Keratinocyte (primary cell): ENCODE data around the gene PGAP1. TPM values are rescaled to one million over a fixed set of nuclear protein-coding genes. Genes with fewer than 3 reads are reported as not detected.

Experiments used
- DNase-seq: peaks from one replicate; pipeline ENCODE4 v3.0.0-alpha.2; 2011; ENCODE audit warnings: low read depth, missing footprints, low spot score
- FAIRE-seq: peaks from 2 replicates; lab custom pipeline; 2011; peaks lifted over from hg19 to GRCh38; lab: Jason Lieb, UNC
- H2AFZ ChIP-seq: 2 replicates; pipeline ENCODE4 v1.6.0; 2012; ENCODE audit warnings: low read length, control low read depth, inconsistent platforms; ENCODE audit not compliant: control insufficient read depth
- H3K27ac ChIP-seq: 2 replicates; pipeline ENCODE4 v1.5.1; 2011; ENCODE audit warnings: low read length; ENCODE audit not compliant: control insufficient read depth, insufficient read depth
- H3K27me3 ChIP-seq: 3 replicates; pipeline ENCODE4 v1.6.0; 2011; ENCODE audit warnings: low read length; ENCODE audit not compliant: control insufficient read depth, insufficient read depth; ENCODE audit errors: extremely low read depth
- H3K36me3 ChIP-seq, 2 experiments: 2 replicates in 1 of 2; 3 replicates in 1 of 2; pipeline ENCODE4 v1.5.1; 2011; ENCODE audit warnings: low read length in 2 of 2, mild to moderate bottlenecking in 1 of 2; ENCODE audit not compliant: control insufficient read depth in 2 of 2, insufficient read depth in 2 of 2; ENCODE audit errors: extremely low read depth in 1 of 2
- H3K4me1 ChIP-seq: 3 replicates; pipeline ENCODE4 v1.5.1; 2011; ENCODE audit warnings: low read length; ENCODE audit not compliant: control insufficient read depth, insufficient read depth; ENCODE audit errors: extremely low read depth
- H3K4me2 ChIP-seq: 3 replicates; pipeline ENCODE4 v1.6.0; 2011; ENCODE audit warnings: low read depth, low read length; ENCODE audit not compliant: control insufficient read depth, insufficient read depth; ENCODE audit errors: extremely low read depth
- H3K4me3 ChIP-seq, 3 experiments: fragments of 200-600 bp in 1 of 3; sonication (generic) in 1 of 3; 2 replicates in 2 of 3; 3 replicates in 1 of 3; pipeline ENCODE4 v1.5.1; 2011 to 2016; ENCODE audit warnings: low read length in 3 of 3, mild to moderate bottlenecking in 3 of 3, control low read depth in 2 of 3, inconsistent platforms in 1 of 3, low read depth in 1 of 3, mixed read lengths in 1 of 3, mixed run types in 1 of 3, moderate library complexity in 1 of 3; ENCODE audit not compliant: control insufficient read depth in 2 of 3, insufficient read depth in 2 of 3; ENCODE audit errors: extremely low read depth in 1 of 3
- H3K79me2 ChIP-seq: 2 replicates; pipeline ENCODE4 v1.6.0; 2012; ENCODE audit warnings: low read length; ENCODE audit not compliant: control insufficient read depth, insufficient read depth
- H3K9ac ChIP-seq: 3 replicates; pipeline ENCODE4 v1.6.0; 2011; ENCODE audit warnings: low read length; ENCODE audit not compliant: control insufficient read depth, insufficient read depth; ENCODE audit errors: extremely low read depth
- H3K9me1 ChIP-seq: 3 replicates; pipeline ENCODE4 v1.6.0; 2011; ENCODE audit warnings: low read length; ENCODE audit not compliant: control insufficient read depth, insufficient read depth; ENCODE audit errors: extremely low read depth
- H3K9me3 ChIP-seq: 2 replicates; pipeline ENCODE4 v1.5.1; 2012; ENCODE audit warnings: low read depth, low read length; ENCODE audit not compliant: control insufficient read depth
- H4K20me1 ChIP-seq: 3 replicates; pipeline ENCODE4 v1.6.0; 2011; ENCODE audit warnings: low read length; ENCODE audit not compliant: control insufficient read depth, insufficient read depth; ENCODE audit errors: extremely low read depth
- CTCF ChIP-seq, 3 experiments: IDR thresholded peaks in 1 of 3; conservative IDR thresholded peaks in 1 of 3; optimal IDR thresholded peaks in 1 of 3; 2 replicates in 2 of 3; 3 replicates in 1 of 3; pipeline versions ENCODE3 to v1.5.1; 2011; ENCODE audit warnings: low read length in 3 of 3, mild to moderate bottlenecking in 3 of 3, moderate library complexity in 2 of 3, control low read depth in 1 of 3, inconsistent platforms in 1 of 3; ENCODE audit not compliant: insufficient read depth in 2 of 3; ENCODE audit errors: extremely low read depth in 1 of 3
- EZH2 ChIP-seq: IDR thresholded peaks from one replicate; pipeline ENCODE4 v1.6.1; 2012; ENCODE audit warnings: inconsistent platforms, mild to moderate bottlenecking, low read length, moderate library complexity
- dilution Hi-C: fragments of 300-500 bp; cut with MboI; formaldehyde crosslinking; loops from one replicate; pipeline ENCODE4 v1.7.0; 2020; ENCODE audit warnings: low sequenced_read_pairs; ENCODE audit not compliant: extremely low pct_ligation_motif_present
- polyA plus RNA-seq, 5 experiments: library from polyadenylated mRNA; depleted of rRNA in 3 of 5; stranded (reverse) in 3 of 5; stranded (forward) in 1 of 5; unstranded in 1 of 5; fragments of >200 nt; gene quantifications; 1 replicate in 1 of 5; 2 replicates in 3 of 5; 3 replicates in 1 of 5; pipeline versions ENCODE4 v1.2.1 to v1.2.3, GENCODE V29; 2011 to 2012; ENCODE audit warnings: missing spikeins in 2 of 5, low read depth in 1 of 5, low replicate concordance in 1 of 5

Gene PGAP1
- polyA plus RNA-seq, 1 donor (not counting 4 experiments of a cell fraction or from before 2014, with no cell fraction given), result 7.1 TPM

- FAIRE-seq (no peak), DNase-seq (no peak)
- no peak overlapping the region for H3K4me2 ChIP-seq
- no peaks in the 10 kb centered on the region for H3K27me3 ChIP-seq
- no peaks in the 10 kb centered on the region for H4K20me1 ChIP-seq
- no peak overlapping the region for H3K9ac ChIP-seq
- H3K9me3 ChIP-seq, result no peaks in the 10 kb centered on the region
- TF ChIP-seq CTCF (optimal IDR thresholded peaks at IDR 0.05 in 1 of 3, IDR thresholded peaks at IDR 0.05 in 1 of 3, conservative IDR thresholded peaks at IDR 0.05 in 1 of 3; ENCODE audit: extremely low read depth in 1 of 3, insufficient read depth in 2 of 3, low read length in 3 of 3) (no peak), EZH2 (no peak)
- H3K4me1 ChIP-seq, result no peaks in the 10 kb centered on the region
- H3K9me1 ChIP-seq, result no peaks in the 10 kb centered on the region
- H2AFZ ChIP-seq, result no peak overlapping the region
- dilution Hi-C loops, result no loop called here
- H3K4me3 ChIP-seq, result no peak overlapping the region
- H3K79me2 ChIP-seq, result no peaks in the 10 kb centered on the region
- H3K36me3 ChIP-seq, result peaks cover 0 to 3% of the 10 kb centered on the region in 2 experiments
- no peak overlapping the region for H3K27ac ChIP-seq
Measured at GRCh38 chr2:196854629-196855028, 71.9 kb downstream of the PGAP1 start.

- FAIRE-seq (no peak), DNase-seq (no peak)
- dilution Hi-C loops, result no loop called here
- Histone ChIP-seq H3K27ac (no peak overlapping the region), H4K20me1 (no peaks in the 10 kb centered on the region), H3K9me3 (no peaks in the 10 kb centered on the region), H3K4me2 (no peak overlapping the region), H3K9me1 (no peaks in the 10 kb centered on the region), H3K4me3 (no peak overlapping the region), H3K9ac (no peak overlapping the region), H3K79me2 (no peaks in the 10 kb centered on the region), H3K27me3 (no peaks in the 10 kb centered on the region), H2AFZ (no peak overlapping the region), H3K36me3 (peaks cover 0 to 3% of the 10 kb centered on the region in 2 experiments), H3K4me1 (no peaks in the 10 kb centered on the region)
- TF ChIP-seq CTCF (optimal IDR thresholded peaks at IDR 0.05 in 1 of 3, IDR thresholded peaks at IDR 0.05 in 1 of 3, conservative IDR thresholded peaks at IDR 0.05 in 1 of 3; ENCODE audit: extremely low read depth in 1 of 3, insufficient read depth in 2 of 3, low read length in 3 of 3) (no peak), EZH2 (no peak)
Measured at GRCh38 chr2:196853301-196854087, 73.0 kb downstream of the PGAP1 start.
